WTC11 (cell line): ENCODE measurements around the gene QPCTL.

Source experiments
- TEAD4 ChIP-seq: sonication (generic); formaldehyde crosslinking; IDR thresholded peaks from 2 replicates; pipeline ENCODE4 v1.8.0; 2022; ENCODE audit warnings: mild to moderate bottlenecking, missing genetic modification reagents
- TF ChIP-seq, protein P1 (sequence below): sonication (generic); formaldehyde crosslinking; IDR thresholded peaks from 2 replicates; pipeline ENCODE4 v1.8.0; 2022; ENCODE audit warnings: mild to moderate bottlenecking, missing genetic modification reagents

DNA sequence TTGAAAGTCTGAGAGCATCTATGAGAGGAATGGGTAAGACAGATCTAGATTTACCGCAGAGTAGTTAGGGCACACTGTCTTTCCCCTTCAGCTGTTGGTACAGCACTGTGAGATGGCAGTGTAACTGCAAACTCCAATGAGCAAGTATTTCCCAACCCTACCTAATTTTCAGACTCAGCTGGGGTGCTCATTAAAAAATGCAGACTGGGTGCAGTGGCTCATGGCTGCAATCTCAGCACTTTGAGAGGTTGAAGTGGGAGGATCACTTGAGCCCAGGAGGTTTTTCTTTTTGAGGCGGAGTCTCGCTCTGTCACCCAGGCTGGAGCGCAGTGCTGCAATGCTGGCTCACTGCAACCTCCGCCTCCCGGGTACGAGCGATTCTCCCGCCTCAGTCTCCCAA, 12.6 kb downstream of the QPCTL start:
- TF ChIP-seq TEAD4, result no peak
- TF ChIP-seq, protein P1, sequence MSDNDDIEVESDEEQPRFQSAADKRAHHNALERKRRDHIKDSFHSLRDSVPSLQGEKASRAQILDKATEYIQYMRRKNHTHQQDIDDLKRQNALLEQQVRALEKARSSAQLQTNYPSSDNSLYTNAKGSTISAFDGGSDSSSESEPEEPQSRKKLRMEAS, result no peak
